Peyer's patch (tissue), 4 donors: ENCODE results near the gene ANAPC16.

Source experiments
- POLR2A ChIP-seq, 2 donors: fragments of 450-650 bp; IDR thresholded peaks; one replicate each; pipeline ENCODE4 v1.5.1; 2017; ENCODE audit warnings: antibody characterized with exemption in 2 of 2, mild to moderate bottlenecking in 2 of 2, moderate library complexity in 2 of 2
- TF ChIP-seq, protein P1 (sequence below), 6 experiments: fragments of 450-650 bp in 4 of 6; fragments of 200-600 bp in 2 of 6; sonication (generic) in 1 of 6; IDR thresholded peaks; one replicate each; pipeline ENCODE4 v1.5.1; 2017 to 2019; ENCODE audit warnings: antibody characterized with exemption in 6 of 6, mild to moderate bottlenecking in 3 of 6, moderate library complexity in 1 of 6

GRCh38 chr10:72278668-72279393, 63.0 kb downstream of the ANAPC16 start:
- TF ChIP-seq, protein P1, sequence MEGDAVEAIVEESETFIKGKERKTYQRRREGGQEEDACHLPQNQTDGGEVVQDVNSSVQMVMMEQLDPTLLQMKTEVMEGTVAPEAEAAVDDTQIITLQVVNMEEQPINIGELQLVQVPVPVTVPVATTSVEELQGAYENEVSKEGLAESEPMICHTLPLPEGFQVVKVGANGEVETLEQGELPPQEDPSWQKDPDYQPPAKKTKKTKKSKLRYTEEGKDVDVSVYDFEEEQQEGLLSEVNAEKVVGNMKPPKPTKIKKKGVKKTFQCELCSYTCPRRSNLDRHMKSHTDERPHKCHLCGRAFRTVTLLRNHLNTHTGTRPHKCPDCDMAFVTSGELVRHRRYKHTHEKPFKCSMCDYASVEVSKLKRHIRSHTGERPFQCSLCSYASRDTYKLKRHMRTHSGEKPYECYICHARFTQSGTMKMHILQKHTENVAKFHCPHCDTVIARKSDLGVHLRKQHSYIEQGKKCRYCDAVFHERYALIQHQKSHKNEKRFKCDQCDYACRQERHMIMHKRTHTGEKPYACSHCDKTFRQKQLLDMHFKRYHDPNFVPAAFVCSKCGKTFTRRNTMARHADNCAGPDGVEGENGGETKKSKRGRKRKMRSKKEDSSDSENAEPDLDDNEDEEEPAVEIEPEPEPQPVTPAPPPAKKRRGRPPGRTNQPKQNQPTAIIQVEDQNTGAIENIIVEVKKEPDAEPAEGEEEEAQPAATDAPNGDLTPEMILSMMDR (IDR thresholded peaks at IDR 0.05): peak in 1 of 6 experiments; percentile 7
- no peak for TF ChIP-seq POLR2A (IDR thresholded peaks at IDR 0.05)
